RPMI8226 (cell line): ENCODE measurements around the gene BTRC.

Experiments used
- DNase-seq: peaks from one replicate; pipeline ENCODE4 v3.0.0-alpha.2; 2015

BTRC gene

GRCh38 chr10:101597091-101597900 lies 243.3 kb downstream of the BTRC start:
- no peak for DNase-seq

- DNase-seq: no peak
These were observed 247.6 kb downstream of the BTRC start for GRCh38 chr10:101601541-101601940.

GRCh38 chr10:101602761-101603398 lies 248.9 kb downstream of the BTRC start:
- DNase-seq: peak; percentile 81
